Activated CD8-positive, alpha-beta memory T cell treated with anti-CD3 and anti-CD28 coated beads, Interleukin-2, amount 50 U/mL, for 24 hours (primary cell): ENCODE data around the gene INKA1.
A peak's percentile ranks its signal among the peaks of the same experiment; 100 is the strongest.
"Not testable (repeated sequence)": the region's sequence is repeated elsewhere in the genome, so short reads cannot be mapped to it uniquely, and the experiment has no call there.

Experiments used
- DNase-seq: peaks from one replicate; pipeline ENCODE4 v3.0.0-alpha.2; 2020; ENCODE audit errors: extremely low read depth

INKA1 gene

GRCh38 chr3:49807431-49808114 lies 4.5 kb downstream of the INKA1 start:
- no peak for DNase-seq

- DNase-seq, result no peak
These were observed 9.9 kb downstream of the INKA1 start for GRCh38 chr3:49812916-49813496.

GRCh38 chr3:49813497-49814174 lies 10.6 kb downstream of the INKA1 start, which contains the start of gene UBA7:
UBA7 (minus strand) TSS chr3:49813953; CDS start chr3:49813787, 166 bp downstream.
- DNase-seq, result no peak

GRCh38 chr3:49823131-49823530 lies 20.1 kb downstream of the INKA1 start:
- DNase-seq, result not testable (repeated sequence)

GRCh38 chr3:49826016-49826415 lies 23.0 kb downstream of the INKA1 start:
- no peak for DNase-seq

GRCh38 chr3:49831341-49831740 lies 28.3 kb downstream of the INKA1 start:
- DNase-seq, result no peak

- DNase-seq, result peak; percentile 49
These were observed 36.2 kb downstream of the INKA1 start for GRCh38 chr3:49839193-49839809.

- DNase-seq, result no peak
These were observed 37.3 kb downstream of the INKA1 start for GRCh38 chr3:49840388-49840787.

GRCh38 chr3:49841126-49841696 lies 38.1 kb downstream of the INKA1 start:
- DNase-seq, result no peak

- DNase-seq, result no peak
These were observed 38.7 kb downstream of the INKA1 start for GRCh38 chr3:49841806-49842205.

GRCh38 chr3:49842843-49843517 lies 39.9 kb downstream of the INKA1 start:
- DNase-seq, result no peak

- no peak for DNase-seq
These were observed 41.6 kb downstream of the INKA1 start for GRCh38 chr3:49844464-49845183.

GRCh38 chr3:49845694-49846093 lies 42.6 kb downstream of the INKA1 start:
- no peak for DNase-seq
